Cardiac septum (tissue), 1 donor: ENCODE data around the gene FDPS. TPM values are rescaled to one million over a fixed set of nuclear protein-coding genes. Genes with fewer than 3 reads are reported as not detected.

Source experiments
- DNase-seq: peaks from one replicate; pipeline ENCODE4 v3.0.0-alpha.2; 2020; ENCODE audit warnings: low spot score
- intact Hi-C: fragments of 100-400 bp; cut with DNase I; formaldehyde crosslinking; loops from one replicate; pipeline ENCODE4 v1.14.0; 2022
- long read RNA-seq: library from polyadenylated mRNA; unstranded; transcript quantifications from one replicate; pipeline ENCODE4 v2.0.0, GENCODE V29; 2021
- total RNA-seq: library from RNA; stranded (reverse); fragmentation: NEBNext Ultra II Directional; extraction: Animal tissue kit (Norgen Biotek cat#: 25700); gene quantifications from one replicate; pipeline ENCODE4 v1.2.1, GENCODE V29; 2021
- donor health status: DM: no; HTN: no; CAD: no.

The FDPS gene
- 83.1 TPM for total RNA-seq
- long read RNA-seq, transcript FDPS-206 (10 exons, 1,178 nt) = major isoform, 26 of 74 reads
- long read RNA-seq, transcript FDPS-202 (11 exons, 1,431 nt) = minor isoform, 6 of 74 reads
- long read RNA-seq, transcript FDPS-203 (10 exons, 1,256 nt) = minor isoform, 23 of 74 reads
- long read RNA-seq, partial matches to known transcripts = 7 of 74 reads
- long read RNA-seq, other reads (novel, unspliced or antisense) = 10 of 74 reads

- peak; percentile 100 for DNase-seq
- intact Hi-C loops = loop anchor here (1.0 to 2.0 kb wide), 3 partner anchors 15 to 54 kb away; partner anchors contain the start of genes ENTREP3 and HCN3
Measured at GRCh38 chr1:155308493-155309422, at the start of gene FDPS. Gene FDPS (plus strand): TSS chr1:155308866. CDS start chr1:155309790, 924 bp downstream.

DNA sequence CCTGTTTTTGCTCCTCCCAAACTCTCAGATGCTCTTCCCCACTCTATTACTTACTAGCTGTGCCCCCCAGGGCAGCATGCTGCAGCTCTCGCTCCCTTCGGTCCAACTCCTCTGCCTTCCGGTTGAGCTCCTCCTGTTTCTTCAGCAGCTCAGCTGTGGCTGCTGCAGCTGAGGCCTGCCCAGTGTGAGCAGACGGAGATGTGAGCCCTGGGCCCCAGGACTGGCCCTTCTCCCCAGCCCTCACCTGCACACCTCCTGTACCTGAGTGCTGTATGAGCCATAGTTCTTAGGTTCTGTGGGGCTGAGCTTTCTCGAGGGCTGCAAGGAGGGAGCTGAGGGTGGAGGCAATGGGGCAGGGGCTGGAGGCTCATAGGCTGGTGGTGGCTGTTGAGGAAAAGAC is 48.4 kb upstream of the FDPS start:
- intact Hi-C loops = no loop called here
- no peak for DNase-seq

DNA sequence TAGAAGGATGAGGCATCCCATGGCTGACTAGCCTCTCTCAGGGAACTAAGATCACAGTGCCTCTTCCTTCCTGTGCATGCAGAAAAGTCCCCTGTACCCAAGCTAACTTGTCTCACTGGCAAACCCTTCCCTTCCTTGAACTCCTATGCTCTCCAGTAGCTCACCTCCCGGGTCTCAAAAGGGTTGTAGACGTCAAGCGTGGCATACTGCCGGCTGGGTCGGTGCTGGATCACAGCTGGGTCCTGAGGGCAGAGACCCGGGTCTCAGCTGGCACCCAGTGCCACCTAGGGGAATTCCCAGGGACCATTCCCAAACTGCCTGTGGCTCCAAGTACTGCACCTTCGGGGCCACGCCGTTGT is 47.2 kb upstream of the FDPS start:
- intact Hi-C loops = no loop called here
- no peak for DNase-seq

DNA sequence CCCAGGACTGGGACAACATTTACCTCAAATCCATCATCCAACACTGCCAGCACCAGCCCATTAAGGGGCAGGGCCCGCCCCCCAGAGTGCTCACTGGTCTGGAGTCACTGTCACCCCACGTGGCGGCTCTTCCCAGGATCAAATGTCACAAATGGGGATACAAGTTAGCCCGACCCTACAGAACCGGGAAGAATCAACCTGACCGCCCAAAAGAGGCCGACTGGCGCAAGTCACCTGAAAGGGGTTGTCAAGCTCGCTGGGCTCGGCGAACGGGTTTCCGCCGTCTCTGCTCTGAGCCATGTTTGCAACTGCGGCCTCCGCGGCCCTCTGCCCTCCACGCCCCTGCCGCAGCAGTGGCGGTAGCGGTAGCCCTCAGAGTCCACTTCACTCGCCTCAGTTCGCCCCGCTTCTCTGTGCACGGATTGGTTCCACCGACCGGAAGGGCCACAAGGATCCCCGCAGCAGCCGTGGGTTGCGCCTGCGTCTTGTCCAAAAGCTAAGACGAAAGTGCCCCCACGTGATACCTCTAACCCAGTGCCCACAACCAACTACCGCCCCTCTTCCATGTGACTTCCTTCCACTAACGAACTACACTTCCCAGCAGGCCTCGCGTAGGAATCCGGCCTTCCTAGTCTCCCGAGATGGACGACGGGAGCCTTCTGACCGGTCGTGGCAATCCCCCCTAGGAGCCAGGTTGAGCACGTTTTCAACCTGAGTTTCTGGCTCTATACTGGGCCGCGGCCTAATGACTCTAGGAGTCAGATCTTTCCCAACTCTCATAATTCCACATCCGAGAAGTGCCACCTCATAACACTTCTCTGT is 46.6 kb upstream of the FDPS start, which contains the start of gene SCAMP3:
Gene SCAMP3, minus strand, starts transcription at position 509 of the 822 bp plus-strand sequence. Its CDS starts 209 bp downstream, at position 300.
- intact Hi-C loops = no loop called here
- peak; percentile 96 for DNase-seq

DNA sequence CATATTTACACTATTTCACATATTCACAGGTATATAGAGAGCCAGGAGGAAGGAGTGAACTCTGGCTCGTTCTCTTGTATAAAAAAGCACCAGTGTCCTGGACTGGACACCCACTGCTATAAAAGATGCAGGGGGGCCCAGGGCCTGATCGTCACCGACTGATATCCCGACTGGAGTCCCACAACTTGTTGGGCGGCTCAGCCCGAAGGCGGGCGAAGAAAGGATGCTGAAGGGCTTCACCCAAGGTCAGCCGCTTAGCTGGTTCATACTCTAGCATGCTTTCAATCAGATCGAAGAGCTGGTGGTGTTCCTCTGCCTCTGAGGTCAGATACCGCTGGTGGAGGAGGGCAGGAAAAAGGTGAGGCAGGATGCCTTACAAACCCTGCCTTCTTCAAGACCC is 45.6 kb upstream of the FDPS start:
- DNase-seq = no peak
- intact Hi-C loops = no loop called here

DNA sequence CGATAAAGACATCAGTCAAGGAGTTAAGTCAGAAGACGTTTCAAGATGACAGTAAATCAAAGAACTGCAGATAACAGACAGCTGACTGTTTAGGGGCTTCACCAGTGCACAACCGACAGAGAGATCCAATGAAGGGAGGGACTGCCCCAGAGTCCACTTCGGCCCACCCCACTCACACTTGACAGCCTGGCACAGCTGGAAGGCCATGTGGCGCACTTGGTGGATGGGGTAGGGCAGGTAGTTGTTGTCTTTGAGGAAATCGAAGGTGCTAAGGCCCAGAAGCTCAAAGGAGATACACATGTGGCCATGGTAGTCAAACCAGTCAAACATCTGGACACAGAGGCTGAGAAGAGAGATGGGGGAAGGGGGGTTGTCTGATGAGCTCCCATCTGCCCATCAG is 42.1 kb upstream of the FDPS start:
- intact Hi-C loops = no loop called here
- DNase-seq = no peak

DNA sequence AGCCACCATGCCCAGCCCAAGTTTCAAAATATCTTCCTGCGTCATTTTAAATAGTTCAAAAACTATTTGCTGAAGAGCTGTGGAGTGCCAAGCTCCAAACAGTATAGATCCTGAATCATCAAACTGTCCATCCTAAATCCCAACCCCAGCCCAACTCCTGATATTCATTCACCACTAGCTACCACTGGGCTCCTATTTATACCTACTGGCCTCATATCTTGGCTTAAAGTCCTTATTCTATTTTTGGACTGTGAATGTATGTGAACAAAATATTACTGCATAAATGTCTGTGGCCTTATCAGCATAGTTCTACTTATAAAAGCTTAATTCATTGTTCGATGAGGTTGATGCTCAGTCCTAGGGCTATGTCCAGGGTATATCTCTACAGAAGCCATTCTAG is 41.3 kb upstream of the FDPS start:
- intact Hi-C loops = no loop called here
- DNase-seq = no peak

- DNase-seq = no peak
- intact Hi-C loops = no loop called here
Measured at GRCh38 chr1:155268630-155269029, 40.0 kb upstream of the FDPS start.

- intact Hi-C loops = no loop called here
Measured at GRCh38 chr1:155269381-155269780, 39.3 kb upstream of the FDPS start.

GRCh38 chr1:155272466-155273342 is 36.0 kb upstream of the FDPS start:
- no peak for DNase-seq
- intact Hi-C loops = no loop called here

More at GRCh38 chr1:155269381-155269780, 39.3 kb upstream of the FDPS start:
- no peak for DNase-seq

DNA sequence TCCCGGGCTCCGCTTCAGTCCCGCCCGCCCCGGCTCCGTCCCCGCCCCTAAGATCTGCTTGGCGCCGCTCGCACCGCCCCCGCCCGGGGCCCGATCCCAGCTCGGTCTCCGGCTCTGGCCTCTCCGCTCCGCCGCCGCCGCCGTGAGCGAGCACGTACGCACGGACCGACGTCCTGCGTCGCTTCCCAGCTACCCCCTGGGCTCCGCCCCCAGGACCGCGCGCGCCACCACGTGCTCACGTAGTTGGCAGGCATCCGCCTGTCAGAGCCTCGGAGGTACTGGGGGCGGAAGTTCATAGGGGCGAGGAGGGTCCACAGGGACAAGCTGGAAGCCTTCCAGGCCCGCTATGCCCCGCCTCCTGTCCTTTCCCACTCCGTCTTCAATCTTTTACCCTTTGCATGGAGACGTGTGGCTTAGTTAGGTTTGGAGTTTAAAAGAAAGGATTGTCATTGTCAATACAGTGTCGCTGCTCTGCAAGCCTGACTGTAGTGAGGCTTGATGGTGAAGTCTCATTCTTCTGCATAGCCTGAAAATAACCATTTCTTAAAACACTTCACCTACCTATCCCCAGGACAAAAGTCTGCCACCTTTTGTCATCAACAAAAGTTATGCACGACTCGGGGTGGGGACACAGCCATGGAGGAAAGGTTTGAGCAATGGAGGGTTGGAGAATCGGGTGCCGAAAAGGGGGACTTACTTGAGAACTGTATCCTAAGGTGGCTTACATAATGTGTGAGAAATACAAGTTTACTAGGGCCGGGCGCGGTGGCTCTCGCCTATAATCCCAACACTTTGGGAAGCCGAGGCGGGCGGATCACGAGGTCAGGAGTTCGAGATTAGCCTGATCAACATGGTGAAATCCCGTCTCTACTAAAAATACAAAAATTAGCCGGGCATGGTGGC is 35.1 kb upstream of the FDPS start, which contains the start of gene CLK2:
Gene CLK2, minus strand, starts transcription at position 162 of the 903 bp plus-strand sequence. CDS start 2,527 bp downstream, outside the sequence.
- intact Hi-C loops = no loop called here
- peak; percentile 98 for DNase-seq

GRCh38 chr1:155277070-155277901 is 31.4 kb upstream of the FDPS start, which contains the start of gene HCN3:
Gene HCN3 (plus strand): TSS chr1:155277463. CDS start chr1:155277591, 128 bp downstream.
- peak; percentile 99 for DNase-seq
- intact Hi-C loops = loop anchor here (1.0 to 2.0 kb wide), 2 partner anchors 32 to 47 kb away; partner anchors contain the start of gene FDPS

DNA sequence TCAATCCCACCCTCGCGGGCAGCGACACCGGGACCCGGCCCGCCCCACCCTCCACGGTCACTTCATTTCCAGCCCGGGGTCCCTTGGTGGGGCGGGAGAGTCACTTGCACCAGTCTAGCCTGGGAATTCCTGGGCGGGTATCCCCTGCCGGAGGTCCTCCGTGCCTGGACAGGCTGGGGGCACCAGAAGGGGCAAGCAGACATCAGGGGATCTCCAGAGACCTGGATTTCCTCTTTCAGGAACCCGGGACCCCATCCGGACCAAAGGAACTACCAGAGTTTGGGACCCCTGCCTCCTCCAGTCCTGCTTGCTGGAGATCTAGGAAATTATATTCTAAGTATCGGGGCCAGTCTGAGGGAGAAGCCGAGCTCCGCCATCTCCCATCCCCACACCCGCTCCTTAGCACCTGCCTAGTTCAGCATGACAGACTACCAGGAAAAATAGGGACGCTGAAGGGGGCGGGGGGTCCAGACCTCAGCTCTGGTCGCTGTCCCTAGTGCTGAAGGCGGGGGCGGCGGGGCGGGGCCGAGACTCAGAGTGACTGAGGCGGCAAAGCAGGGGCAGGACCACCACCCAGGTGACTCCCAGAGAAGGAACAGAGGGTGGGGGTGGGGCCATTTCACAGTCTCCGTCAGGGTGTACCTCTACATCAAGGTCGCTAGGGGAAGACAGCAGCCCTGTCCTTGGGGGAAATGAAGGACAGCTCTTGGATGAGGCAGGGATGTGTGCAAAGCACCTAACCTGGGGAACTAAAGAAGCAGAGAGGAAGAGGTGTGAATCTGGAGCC is 30.6 kb upstream of the FDPS start:
- intact Hi-C loops = loop anchor here (1.0 to 2.0 kb wide), 2 partner anchors 31 to 46 kb away; partner anchors contain the start of gene FDPS
- DNase-seq = no peak

DNA sequence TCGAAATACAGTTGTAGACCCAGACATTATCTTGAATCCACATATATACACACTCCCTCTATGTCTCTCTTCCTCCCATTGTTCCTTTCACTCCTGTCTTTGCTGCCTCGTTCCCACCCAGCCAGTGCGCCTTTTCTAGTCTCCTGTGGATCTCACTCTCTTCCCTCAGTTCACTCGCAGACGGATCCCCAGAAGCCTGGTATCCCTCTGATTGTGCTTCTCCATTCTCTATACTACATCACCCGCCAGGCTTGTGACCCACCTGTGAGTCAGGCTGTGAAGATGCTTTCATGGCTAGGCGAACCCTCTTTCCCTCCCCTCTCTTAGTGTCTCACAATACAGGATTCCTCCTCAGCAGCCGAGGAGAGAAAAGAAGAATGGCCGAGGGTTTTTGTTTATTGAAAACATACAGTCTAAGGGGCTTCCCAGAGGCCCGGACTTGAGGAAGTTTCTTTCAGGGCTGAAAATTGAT is 29.9 kb upstream of the FDPS start:
- intact Hi-C loops = no loop called here
- no peak for DNase-seq

- intact Hi-C loops = no loop called here
- DNase-seq = no peak
Measured at GRCh38 chr1:155279268-155279667, 29.4 kb upstream of the FDPS start.
